Epidermal melanocyte (primary cell): ENCODE measurements around the gene CFAP45.

Experiments used
- DNase-seq: peaks from one replicate; pipeline ENCODE4 v3.0.0; 2011; ENCODE audit warnings: low spot score; ENCODE audit not compliant: insufficient read length

Gene CFAP45

GRCh38 chr1:159937054-159937750 is 37.2 kb upstream of the CFAP45 start:
- DNase-seq, result no peak

DNA sequence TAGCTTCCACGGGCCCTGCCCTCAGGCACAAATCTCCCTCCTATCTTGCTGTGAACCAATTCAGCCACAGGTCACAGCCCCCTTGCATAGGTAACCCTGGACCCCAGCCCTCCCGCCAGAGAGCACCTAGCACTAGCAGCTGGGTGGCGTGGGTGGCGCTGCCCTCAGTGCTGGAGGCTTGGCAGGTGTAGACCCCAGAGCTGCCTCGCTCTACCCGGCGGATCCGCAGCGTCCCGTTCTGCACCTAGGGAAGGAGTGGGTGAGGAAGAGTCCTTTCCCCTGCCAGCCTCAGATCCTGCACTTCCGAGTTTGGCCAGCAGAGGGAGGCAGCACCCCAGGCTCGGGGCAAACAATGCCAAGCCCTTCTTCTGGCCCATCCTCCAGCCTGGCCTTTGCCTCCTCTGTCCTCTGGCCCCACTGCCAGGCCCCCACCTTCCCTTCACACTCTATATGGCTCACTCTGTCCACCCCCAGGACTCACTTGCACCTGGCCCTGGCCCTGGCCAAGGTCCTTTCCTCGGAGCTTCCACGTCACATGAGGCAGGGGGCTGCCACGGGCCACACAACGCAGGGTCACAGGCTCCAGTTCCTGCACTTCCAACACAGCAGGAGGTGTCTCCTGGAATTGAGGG is 36.4 kb upstream of the CFAP45 start:
- peak; percentile 67 for DNase-seq

- DNase-seq, result no peak
Measured at GRCh38 chr1:159935719-159936272, 35.8 kb upstream of the CFAP45 start.

DNA sequence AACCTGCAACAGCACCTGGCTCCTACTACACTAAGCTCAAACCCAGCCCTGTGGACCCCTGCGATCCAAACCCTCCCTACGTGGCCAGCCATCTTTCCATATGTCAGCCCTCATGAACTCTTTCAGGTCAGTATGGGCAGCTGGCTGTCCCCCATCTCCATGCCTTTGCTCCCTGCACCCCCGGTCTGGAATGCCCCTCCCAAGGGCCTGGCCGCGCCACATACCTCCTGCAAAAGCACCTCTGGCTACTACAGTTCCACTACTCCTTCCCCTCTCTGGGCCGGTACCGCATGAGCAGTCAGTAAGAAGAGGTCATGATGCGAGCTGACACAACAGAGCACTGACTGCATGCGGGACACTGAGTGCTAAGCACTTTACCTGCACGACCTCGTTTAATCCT is 35.3 kb upstream of the CFAP45 start:
- no peak for DNase-seq

- DNase-seq, result no peak
Measured at GRCh38 chr1:159934136-159935039, 34.4 kb upstream of the CFAP45 start.

DNA sequence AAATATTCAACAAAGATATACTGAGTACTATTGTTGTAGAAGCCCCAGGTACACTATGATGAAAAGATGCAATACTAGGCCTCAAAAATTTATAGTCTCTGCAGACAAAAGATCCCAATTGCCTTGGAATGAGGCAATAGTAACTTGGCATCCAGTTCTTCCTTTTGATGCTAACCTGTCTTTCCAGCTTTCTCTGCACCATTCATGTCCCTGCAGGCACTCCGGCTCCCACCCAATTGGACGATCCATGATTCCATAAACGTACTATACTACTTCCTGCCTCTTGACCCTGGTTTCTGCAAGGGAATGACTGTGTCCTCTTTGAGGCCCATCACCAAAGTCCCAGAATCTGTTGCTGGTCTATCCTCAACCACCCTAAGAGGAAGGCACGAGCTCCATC is 33.4 kb upstream of the CFAP45 start:
- DNase-seq, result no peak

DNA sequence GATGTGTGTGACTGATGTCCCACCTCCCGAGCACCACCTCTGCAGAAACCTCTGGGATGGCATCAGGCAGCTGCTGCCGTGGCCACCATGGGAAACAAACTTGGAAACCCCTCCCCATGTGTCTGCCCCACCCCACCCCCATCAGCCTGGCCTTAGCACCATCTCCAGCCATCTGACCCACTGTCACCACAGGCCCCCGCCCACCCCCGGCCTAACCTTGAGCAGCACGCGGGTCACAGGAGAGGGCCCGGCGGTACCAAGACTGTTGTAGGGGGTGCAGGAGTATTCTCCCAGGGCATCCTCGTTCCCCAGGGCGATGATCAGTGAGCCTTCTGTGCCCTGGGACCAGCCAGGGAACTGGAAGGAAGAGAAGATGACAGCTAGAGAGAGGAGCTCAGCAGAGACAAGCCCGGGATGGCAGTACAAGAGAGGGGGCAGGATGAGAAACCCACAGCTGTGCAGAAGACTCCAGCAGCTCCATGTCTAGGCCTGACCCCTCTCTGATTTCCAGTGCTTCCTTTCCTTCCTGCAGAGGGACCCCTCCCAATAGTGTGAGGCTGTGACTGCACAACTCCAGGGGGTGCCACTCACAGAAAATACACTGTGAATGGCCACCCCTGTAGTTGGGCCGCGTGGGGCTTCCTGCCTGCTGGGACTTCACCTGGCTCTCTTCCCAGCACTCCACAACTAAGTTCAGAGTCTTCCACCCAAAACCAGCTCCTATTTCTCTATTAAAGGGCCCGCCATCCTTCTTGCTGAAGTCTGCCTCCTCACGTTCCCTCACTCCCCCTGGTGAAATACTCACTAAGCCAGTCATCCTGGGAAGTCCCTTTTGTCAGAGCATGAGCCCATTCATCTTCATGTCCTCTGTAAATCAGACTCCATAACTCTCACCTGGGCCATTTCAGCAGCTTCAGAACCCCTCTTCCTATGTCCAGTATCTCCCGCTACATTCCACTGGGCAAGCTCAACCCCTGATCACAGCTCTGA is 32.6 kb upstream of the CFAP45 start:
- no peak for DNase-seq

DNA sequence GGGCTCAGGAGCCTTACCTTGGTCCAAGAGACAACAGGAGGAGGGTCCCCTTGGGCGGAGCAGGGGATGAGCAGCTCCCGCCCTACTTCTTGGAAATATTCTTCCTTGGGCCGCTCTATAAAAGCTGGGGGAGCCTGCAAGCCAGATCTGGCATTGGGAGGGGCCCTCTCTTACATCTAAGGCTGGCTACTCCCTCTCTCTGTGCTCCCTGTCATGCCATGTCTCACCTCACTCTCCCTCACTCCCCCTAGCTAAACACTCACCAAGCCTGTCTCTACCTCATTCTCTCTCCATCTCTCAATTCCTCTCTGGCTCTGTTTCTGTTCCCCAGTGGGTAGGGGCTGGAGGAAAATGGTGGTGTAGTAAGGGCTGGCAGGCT is 31.8 kb upstream of the CFAP45 start:
- no peak for DNase-seq

GRCh38 chr1:159931101-159931794 is 31.3 kb upstream of the CFAP45 start:
- DNase-seq, result no peak

- no peak for DNase-seq
Measured at GRCh38 chr1:159930634-159931033, 30.7 kb upstream of the CFAP45 start.

DNA sequence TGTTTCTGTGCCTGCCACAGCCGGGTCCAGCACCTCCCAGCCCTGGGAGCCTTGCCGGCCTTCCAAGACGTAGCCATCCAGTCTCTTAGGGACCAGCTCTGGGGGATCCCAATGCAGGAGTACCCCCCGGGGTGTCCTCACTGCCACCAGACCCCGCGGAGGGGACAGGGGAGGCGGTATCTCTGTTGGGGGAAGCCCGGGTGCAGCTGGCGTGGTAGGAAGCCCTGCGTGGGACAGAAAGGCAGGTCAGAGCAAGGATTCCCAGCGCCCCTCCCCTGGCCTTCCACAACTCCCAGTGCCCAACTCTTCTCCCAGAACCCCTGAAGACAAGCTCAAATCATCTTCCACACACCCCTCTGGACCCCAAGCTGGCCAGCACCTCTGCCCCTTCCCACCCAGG is 30.3 kb upstream of the CFAP45 start:
- no peak for DNase-seq

DNA sequence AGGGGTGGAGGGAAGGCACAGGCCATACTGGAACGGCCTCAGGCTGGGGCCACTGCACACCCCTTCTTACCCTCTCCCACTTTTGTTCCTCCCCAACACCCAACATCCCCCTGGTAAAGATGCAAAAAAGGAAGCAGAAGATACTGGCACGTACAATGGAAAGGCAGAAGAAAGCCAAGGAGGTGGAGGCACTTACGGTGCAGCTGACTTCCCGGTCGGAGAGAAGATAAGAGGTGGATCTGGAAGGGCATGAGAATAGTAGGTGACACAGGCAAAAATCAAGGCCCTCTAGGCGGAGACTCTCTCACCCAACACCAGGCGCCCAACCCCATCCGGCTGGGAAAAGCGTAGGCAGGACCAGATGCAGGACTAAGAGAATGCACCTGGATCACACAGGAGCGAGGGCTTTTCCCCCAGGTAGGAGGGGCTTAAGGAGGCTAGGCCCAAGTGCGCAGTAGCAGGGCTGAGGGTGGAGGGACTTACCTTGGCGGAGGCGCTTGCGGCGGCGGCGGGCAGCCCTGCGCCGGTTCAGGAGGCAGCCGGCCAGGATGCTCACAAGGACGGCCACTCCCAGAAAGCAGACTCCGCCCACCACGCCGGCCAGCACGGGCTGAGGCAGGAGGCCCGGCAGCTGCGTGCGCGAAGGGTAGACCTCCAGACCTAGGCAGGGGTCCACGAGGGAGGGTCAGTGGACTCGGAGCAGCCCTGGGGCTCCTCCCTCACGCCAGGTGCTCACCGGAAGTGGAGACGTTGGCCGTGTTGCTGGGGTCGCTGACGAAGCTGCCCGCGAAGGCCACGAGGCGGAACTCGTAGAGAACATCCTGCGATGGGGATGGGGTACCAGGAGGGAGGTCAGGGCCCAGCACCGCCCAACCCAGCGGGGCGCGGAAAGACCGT is 29.4 kb upstream of the CFAP45 start:
- no peak for DNase-seq

DNA sequence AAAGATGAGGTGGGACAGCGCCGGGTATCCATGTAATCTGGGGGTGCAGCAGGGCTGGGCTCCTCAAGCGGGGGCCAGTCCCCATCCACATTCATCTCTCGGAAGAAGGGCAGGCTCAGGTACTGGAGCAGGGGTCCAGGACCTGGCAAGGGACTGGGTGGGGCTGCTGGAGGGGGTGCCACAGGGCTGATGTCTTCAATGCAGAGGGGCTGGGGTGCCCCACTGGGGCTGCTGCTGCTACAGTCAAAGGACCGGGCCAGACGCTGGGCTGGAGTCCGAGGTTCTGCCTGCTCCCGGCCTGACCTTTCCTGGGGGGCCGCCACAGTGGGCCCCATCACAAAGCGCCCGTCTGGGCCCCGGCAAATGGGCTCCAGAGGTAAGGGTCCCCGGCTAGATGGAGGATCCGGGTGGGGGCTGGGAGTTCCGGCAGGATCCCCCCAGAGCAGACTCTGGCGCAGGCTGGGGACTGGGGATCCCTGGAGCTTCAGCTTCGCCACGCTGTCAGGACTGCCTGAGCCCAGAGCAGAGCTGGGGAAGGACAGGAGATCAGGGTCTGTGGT is 28.6 kb upstream of the CFAP45 start:
- DNase-seq, result no peak

DNA sequence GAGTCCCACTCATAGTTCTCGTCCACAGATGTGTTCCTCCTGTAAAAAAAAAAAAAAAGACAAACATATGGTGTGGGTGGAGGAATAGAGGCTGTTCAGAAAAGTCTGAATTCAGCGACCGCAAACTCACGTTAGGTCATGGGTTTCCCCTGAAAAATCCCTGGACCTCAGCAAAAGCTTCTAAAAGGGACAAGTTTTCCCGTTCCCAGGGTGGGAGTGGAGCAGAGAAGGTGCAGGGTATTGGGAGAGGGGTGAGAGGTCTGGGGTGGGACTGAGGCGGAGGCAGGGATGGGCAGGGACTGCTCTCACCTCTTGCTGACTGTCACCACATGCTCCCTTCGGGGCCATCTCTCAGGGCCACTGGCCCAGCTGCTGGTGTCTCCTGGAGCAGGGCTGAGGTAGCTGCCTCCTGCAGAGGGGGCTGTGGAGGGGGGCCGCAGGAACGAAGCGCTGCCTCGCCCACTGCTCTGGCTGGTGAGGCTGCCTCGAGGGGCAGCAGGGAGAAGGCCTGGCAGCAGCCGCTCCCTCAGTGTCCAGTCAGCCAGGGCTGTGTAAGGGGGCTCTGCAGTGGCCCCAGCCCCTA is 28.0 kb upstream of the CFAP45 start:
- DNase-seq, result no peak

- DNase-seq, result no peak
Measured at GRCh38 chr1:159927211-159927848, 27.4 kb upstream of the CFAP45 start.

- DNase-seq, result no peak
Measured at GRCh38 chr1:159925719-159926078, 25.7 kb upstream of the CFAP45 start.

DNA sequence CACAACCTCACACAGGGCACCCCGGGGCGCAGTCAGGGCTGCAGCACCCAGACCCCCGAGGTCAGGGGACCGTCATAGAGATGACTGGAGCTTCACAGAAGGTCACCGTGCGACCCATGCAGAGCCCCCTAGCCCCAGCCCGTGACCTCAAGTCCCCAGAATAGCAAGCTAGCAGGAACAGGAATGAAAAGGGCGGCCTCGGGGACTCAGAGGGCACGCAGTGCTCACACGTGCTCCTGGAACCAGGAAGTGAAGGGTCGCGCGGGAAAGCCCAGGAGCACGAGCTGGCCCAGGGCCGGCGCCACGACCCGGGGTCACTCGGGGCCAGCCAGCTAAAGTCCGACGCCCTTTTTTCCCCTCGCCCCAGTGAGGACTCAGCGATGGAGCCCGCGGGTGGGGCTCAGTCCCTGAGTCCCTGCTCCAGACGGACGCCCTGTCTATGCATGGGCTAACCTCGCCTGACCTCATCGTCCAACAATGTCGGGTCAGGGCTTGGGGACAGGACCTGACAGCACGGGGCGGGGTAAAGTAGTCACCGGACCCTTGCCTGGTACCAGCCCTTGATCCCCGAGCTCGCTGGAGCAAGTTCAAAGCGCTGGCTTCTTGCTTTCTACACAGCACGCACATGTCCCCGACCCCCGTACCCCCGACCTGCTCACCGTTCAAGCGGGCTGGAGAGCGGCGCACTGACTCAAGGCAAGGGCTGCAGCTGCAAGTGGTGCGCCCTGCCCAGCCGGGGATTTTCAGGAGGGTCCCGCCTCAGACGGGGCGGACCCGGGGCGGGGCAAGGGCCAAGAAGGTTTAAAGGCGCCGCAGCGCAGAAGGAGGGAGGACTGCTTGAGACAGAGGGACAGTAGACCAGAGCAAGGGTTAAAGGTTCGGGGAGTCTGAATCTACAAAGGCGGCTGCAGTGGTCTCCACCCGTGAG is 25.1 kb upstream of the CFAP45 start, which contains the start of gene TAGLN2:
TSS of gene TAGLN2 (minus strand) at position 717 of the 928 bp plus-strand sequence. CDS start 4,998 bp downstream, outside the sequence.
- peak; percentile 99 for DNase-seq
